ENCODE data around the gene JSRP1.

Gene JSRP1

GRCh38 chr19:2248136-2249009 is 7.8 kb downstream of the JSRP1 start:
- no peak overlapping the region for H3K4me3 ChIP-seq (ENCODE audit: low read depth, low read length)
- DNase-seq (ENCODE audit: low read depth, low spot score), result no peak
- no peak for TF ChIP-seq CTCF (IDR thresholded peaks at IDR 0.05; ENCODE audit: low read depth, low read length)
- in situ Hi-C loops (cut with HindIII; ENCODE audit: low sequenced_read_pairs), result no loop called here

- no peak for TF ChIP-seq CTCF (IDR thresholded peaks at IDR 0.05; ENCODE audit: low read depth, low read length)
- DNase-seq (ENCODE audit: low read depth, low spot score), result no peak
- in situ Hi-C loops (cut with HindIII; ENCODE audit: low sequenced_read_pairs), result no loop called here
- no peak overlapping the region for H3K4me3 ChIP-seq (ENCODE audit: low read depth, low read length)
Measured at GRCh38 chr19:2247433-2248101, 8.7 kb downstream of the JSRP1 start.

- no peak for TF ChIP-seq CTCF (IDR thresholded peaks at IDR 0.05; ENCODE audit: low read depth, low read length)
- in situ Hi-C loops (cut with HindIII; ENCODE audit: low sequenced_read_pairs), result no loop called here
- H3K4me3 ChIP-seq (ENCODE audit: low read depth, low read length), result no peak overlapping the region
- DNase-seq (ENCODE audit: low read depth, low spot score), result no peak
Measured at GRCh38 chr19:2246801-2247361, 9.3 kb downstream of the JSRP1 start.

- no peak for TF ChIP-seq CTCF (IDR thresholded peaks at IDR 0.05; ENCODE audit: low read depth, low read length)
- no peak overlapping the region for H3K4me3 ChIP-seq (ENCODE audit: low read depth, low read length)
- no peak for DNase-seq (ENCODE audit: low read depth, low spot score)
- in situ Hi-C loops (cut with HindIII; ENCODE audit: low sequenced_read_pairs), result no loop called here
Measured at GRCh38 chr19:2246014-2246620, 10.1 kb downstream of the JSRP1 start.

- no peak overlapping the region for H3K4me3 ChIP-seq (ENCODE audit: low read depth, low read length)
Measured at GRCh38 chr19:2245273-2245672, 10.9 kb downstream of the JSRP1 start.

More at GRCh38 chr19:2245273-2245672, 10.9 kb downstream of the JSRP1 start:
- in situ Hi-C loops (cut with HindIII; ENCODE audit: low sequenced_read_pairs), result no loop called here
- DNase-seq (ENCODE audit: low read depth, low spot score), result no peak
- no peak for TF ChIP-seq CTCF (IDR thresholded peaks at IDR 0.05; ENCODE audit: low read depth, low read length)

Data from astrocyte of the spinal cord (primary cell).